ENCODE measurements around the gene PRRC2A.
"Not testable (repeated sequence)": the region's sequence is repeated elsewhere in the genome, so short reads cannot be mapped to it uniquely, and the experiment has no call there.

PRRC2A gene

GRCh38 chr6:31585491-31585890 is 35.0 kb upstream of the PRRC2A start:
- DNase-seq (ENCODE audit: low read depth, low spot score), result no peak
- no peak overlapping the region for H3K27ac ChIP-seq

- DNase-seq (ENCODE audit: low read depth, low spot score), result no peak
- no peak within 1 kb of the TSS for H3K27ac ChIP-seq
Observed at GRCh38 chr6:31586008-31586407, 34.5 kb upstream of the PRRC2A start, which contains the start of gene LST1. Gene LST1, plus strand, starts transcription at chr6:31586277. Its CDS starts 1,023 bp downstream, at chr6:31587300.

- H3K27ac ChIP-seq, result no peak overlapping the region
- DNase-seq (ENCODE audit: low read depth, low spot score), result no peak
Observed at GRCh38 chr6:31586599-31587281, 33.8 kb upstream of the PRRC2A start.

GRCh38 chr6:31587791-31588777 is 32.4 kb upstream of the PRRC2A start:
- no peak overlapping the region for H3K27ac ChIP-seq
- DNase-seq (ENCODE audit: low read depth, low spot score), result no peak

- no peak for DNase-seq (ENCODE audit: low read depth, low spot score)
- H3K27ac ChIP-seq, result no peak overlapping the region
Observed at GRCh38 chr6:31588871-31589650, 31.5 kb upstream of the PRRC2A start.

GRCh38 chr6:31590691-31591090 is 29.8 kb upstream of the PRRC2A start:
- not testable (repeated sequence) for DNase-seq (ENCODE audit: low read depth, low spot score); H3K27ac ChIP-seq

- no peak for DNase-seq (ENCODE audit: low read depth, low spot score)
- H3K27ac ChIP-seq, result no peak overlapping the region
Observed at GRCh38 chr6:31592396-31592771, 28.1 kb upstream of the PRRC2A start.

GRCh38 chr6:31597006-31597405 is 23.5 kb upstream of the PRRC2A start:
- H3K27ac ChIP-seq, result no peak overlapping the region
- DNase-seq (ENCODE audit: low read depth, low spot score), result no peak

- H3K27ac ChIP-seq, result no peak overlapping the region
- DNase-seq (ENCODE audit: low read depth, low spot score), result no peak
Observed at GRCh38 chr6:31607317-31607716, 13.2 kb upstream of the PRRC2A start.

- no peak overlapping the region for H3K27ac ChIP-seq
Observed at GRCh38 chr6:31609519-31610406, 10.8 kb upstream of the PRRC2A start.

GRCh38 chr6:31610968-31611367 is 9.5 kb upstream of the PRRC2A start:
- H3K27ac ChIP-seq, result no peak overlapping the region
- DNase-seq (ENCODE audit: low read depth, low spot score), result no peak

More at GRCh38 chr6:31609519-31610406, 10.8 kb upstream of the PRRC2A start:
- DNase-seq (ENCODE audit: low read depth, low spot score), result no peak

GRCh38 chr6:31614075-31614619 is 6.4 kb upstream of the PRRC2A start:
- no peak overlapping the region for H3K27ac ChIP-seq
- DNase-seq (ENCODE audit: low read depth, low spot score), result no peak

- no peak within 1 kb of the TSS for H3K27ac ChIP-seq
- DNase-seq (ENCODE audit: low read depth, low spot score), result no peak
Observed at GRCh38 chr6:31614684-31615578, 5.6 kb upstream of the PRRC2A start, which contains the start of gene AIF1. Gene AIF1, plus strand, starts transcription at chr6:31615234. Its CDS starts 96 bp downstream, at chr6:31615330.

- H3K27ac ChIP-seq, result no peak overlapping the region
- no peak for DNase-seq (ENCODE audit: low read depth, low spot score)
Observed at GRCh38 chr6:31615748-31616147, 4.8 kb upstream of the PRRC2A start.

- no peak overlapping the region for H3K27ac ChIP-seq
- DNase-seq (ENCODE audit: low read depth, low spot score), result no peak
Observed at GRCh38 chr6:31617010-31617409, 3.5 kb upstream of the PRRC2A start.

GRCh38 chr6:31619805-31620585 is 520 bp upstream of the PRRC2A start:
- DNase-seq (ENCODE audit: low read depth, low spot score), result peak; percentile 93

GRCh38 chr6:31621320-31621939 is 915 bp downstream of the PRRC2A start:
- DNase-seq (ENCODE audit: low read depth, low spot score), result no peak

More at GRCh38 chr6:31619805-31620585, 520 bp upstream of the PRRC2A start:
- H3K27ac ChIP-seq, result peak overlapping the region; percentile 91

More at GRCh38 chr6:31621320-31621939, 915 bp downstream of the PRRC2A start:
- H3K27ac ChIP-seq, result peak overlapping the region; percentile 91
